NCI-H2171 treated with DMSO at 0.1 percent for 48 hours (cell line): ENCODE data around the gene ENPP1.
"Not testable (repeated sequence)": the region's sequence is repeated elsewhere in the genome, so short reads cannot be mapped to it uniquely, and the experiment has no call there.

Source experiments
- DNase-seq: peaks from one replicate; lab custom pipeline; 2025; lab: John Stamatoyannopoulos, UW

The ENPP1 gene

DNA sequence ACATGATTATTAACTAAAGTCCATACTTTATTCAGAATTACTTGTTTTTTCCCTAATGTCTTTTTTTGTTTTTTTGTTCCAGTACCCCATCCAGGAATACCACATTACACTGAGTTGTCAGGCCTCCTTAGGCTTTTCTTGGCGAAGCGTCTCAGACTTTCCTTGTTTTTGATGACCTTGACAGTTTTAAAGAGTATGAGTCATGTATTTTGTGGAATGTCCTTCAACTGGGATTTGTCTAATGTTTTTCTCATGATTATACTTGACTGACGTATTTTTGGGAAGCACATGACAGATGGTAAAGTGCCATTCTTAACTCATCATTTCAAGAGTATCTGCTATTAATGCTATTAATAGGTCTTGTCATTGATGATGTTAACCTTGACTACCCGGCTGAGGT, 23.6 kb downstream of the ENPP1 start:
- no peak for DNase-seq

DNA sequence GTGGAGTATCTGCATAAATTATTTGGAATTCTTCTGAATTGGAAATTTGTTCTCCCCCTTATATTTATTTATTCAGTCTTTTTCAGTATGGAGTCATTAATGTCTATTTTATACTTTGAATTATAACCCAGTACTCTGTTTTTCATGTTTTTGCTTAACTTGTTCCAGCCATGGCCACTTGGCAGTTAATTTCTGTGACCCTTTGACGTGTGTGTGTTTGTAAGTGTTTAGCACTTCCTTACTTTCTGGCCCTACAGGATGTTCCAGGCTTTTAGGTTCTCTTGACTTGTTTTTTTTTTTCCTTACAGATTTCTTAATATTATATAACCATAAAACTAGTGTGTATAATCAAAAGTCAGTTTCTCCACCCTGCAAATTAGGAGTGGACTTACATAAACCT, 24.1 kb downstream of the ENPP1 start:
- no peak for DNase-seq

DNA sequence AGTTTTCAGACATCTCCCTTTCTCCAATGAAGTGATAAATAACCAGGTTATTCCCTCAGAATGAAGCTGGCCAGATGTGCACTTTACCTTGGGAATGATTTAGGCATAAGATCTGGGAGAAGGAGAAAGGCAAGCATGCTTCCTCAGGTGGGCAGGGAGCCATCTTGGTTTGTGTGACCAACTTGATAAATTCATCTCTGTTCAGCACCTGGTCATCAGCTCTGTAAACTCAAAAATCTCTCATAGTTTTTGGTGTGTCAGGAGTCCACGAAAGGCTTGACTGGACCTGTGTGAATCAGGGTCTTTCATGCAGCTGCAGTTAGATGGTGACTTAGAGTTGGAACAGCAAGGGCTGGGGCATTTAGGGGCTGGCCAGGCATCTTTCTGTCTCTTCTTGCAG, 24.5 kb downstream of the ENPP1 start:
- no peak for DNase-seq

DNA sequence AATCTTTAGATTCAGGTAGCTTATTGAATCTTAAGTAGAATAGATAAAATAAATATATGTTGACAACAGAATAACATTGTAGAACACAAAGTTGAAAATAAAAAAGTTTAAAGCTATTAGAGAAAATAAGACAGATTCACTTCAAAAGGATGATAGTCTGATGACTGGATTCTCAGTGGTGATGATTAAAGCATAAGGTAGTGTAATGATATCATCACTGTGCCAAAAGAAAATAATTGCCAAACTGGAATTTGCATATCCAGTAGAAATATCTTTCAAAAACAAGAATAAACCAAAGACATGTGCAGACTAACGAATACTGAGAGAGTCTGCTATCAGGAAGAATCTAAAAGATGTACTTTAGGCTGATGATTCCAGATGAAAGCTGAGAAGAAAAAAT, 30.2 kb downstream of the ENPP1 start:
- no peak for DNase-seq

DNA sequence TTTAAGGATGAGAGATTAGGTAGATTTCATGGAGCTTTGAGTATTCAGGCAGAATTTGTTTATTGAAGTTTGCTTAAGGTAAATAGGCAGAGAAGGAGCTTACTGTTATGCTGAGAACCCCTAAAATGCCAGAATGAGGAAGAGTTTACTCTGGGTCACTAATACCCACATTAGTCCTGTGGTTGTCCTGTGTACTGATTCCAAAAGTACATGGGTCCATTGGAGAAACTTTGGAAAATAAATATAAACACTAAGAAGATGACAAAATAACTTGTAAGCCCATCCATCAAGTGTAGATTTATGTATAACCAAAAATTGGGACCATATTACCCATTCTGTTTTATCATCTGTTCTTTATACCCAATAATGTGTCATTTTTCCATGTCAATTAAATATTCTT, 31.6 kb downstream of the ENPP1 start:
- no peak for DNase-seq

DNA sequence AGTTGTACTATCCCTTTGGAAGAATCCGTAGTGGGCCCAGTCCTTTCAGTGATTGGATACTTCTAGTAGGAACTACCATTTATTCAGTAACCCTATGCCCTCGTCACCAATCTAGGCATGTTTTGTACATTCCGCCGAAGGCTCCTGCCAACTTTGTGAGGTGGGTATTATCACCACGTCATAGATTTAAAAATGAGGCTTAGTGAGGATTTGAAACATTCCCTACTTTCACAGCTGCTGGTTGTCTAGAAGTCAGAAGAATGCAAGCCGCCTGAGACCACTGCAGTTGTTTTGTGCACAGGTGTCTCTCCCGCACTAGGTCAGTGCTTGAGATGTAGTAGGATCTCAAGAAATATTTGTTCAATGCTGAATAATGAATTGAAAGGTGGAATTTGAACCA, 32.6 kb downstream of the ENPP1 start:
- no peak for DNase-seq

DNA sequence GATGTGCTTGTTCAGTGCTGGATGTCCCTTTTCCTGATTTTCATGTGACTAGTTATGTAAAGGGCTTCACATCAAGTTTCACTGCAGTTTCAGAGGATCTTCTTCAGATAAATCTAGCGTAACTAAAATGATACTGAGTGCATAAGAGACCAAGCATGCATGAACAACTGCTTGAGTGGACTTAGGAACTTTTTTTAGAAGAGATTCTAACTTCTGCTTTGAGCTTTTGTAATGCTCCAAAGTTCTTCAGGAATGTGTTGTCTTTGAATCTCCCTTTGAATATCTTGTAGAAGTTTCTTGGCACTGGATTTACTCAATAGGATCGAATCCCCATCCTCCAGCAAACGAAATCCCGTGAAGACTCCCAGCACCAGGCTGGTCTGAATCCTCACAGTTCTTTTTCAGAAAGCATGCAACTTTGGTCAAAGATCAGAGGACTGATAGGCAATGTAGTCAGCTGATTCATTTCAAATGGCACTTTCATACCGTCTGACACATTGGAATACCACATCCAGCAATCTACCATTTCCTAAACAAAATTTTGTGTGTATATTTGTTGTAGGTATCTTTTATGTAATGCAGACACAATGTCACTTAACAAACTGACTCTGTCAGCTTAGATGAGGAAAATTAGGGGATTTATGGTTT, 33.2 kb downstream of the ENPP1 start:
- DNase-seq = no peak

DNA sequence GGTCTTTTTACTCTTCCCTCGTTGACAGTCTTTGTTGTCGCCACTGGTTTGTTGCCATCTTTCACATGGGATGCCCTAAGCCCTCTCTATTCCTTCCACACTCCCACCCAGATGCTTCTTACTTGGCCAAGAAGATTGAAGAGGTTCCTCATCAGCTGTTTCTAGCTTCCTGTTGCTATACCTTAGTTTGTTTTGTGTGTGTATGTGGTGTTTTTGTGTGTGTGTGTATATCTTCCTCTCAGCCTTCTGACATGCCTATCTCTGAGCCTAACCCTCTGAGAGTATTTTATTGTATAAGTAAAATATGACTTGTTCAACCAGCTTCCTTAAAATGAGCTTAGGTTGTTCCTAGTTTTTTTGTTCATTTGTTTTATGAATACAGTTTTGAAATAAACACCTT, 35.9 kb downstream of the ENPP1 start:
- DNase-seq = no peak

DNA sequence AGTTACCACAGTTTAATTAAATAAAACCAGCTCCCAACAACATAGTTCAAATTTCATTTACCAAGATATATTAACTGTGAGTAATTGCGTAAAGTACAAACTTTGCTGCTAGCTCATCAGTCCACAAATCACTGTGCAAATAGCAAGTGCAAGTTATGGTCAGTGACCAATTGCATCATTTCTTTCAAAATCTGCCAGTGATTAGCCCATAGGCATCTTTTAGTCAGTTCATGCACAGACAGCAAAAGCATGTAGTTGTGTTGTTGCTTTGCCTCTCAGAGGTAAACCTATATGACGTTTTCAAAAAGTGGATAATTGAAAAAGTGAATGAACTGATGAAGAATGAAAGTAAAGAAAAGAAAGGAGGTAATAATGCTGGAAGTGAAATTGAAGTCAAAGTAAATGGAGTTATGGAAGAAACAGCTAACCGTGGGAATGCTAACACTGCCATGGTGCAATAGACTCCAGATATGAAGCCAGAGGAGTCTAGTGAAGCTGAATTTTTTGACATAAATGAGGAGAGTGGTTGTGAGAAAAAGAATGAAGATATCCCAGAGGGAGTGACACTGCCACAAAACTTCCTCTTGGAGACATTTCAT, 36.5 kb downstream of the ENPP1 start:
- DNase-seq = no peak

DNA sequence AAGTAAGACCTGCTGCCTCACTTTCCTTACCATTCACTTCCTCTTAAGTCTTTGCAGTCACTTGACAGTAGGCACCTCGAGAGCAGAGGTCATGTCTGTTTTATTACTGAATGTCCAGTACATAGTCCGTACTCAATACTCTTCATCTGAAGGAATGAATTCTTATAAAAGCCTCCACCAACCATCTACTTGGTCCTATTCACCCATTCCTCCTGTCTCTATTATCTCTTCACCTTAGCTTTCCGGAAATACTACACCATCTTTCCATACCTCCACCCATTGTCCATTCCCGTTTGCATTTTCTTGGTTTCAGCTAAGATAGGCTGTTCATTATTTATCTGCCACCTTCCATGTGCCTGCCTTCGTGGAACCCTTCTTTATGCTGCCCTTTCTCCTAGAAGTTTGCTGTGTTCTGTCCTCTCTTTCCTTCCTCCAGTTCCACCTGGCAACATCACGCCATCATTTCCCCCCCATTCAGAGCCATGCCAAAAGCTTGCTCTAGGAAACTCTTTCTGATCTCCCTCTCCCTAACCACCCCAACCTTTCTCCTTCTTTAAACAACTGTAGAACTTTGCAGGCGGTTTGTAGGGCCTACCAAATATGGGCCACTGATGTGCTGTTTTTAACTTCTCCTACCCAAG, 38.3 kb downstream of the ENPP1 start:
- no peak for DNase-seq

DNA sequence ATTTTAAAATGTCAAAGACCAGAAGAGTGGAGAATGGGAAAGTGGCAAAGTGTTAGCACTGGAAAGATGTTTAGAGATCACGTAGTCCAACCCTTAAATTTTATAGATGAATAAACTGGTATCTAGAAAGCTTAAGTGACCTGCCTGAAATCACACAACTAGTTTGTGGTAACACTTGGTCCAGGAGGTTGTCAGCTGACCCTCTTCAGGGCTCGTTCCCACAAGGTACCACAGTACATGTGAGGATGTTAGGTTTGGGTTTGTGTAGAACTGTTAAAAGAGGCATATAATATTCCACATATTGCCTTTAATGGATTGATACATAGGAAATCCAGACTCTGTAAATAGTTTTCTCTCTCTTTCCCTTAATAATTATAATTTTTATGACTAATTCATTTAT, 39.1 kb downstream of the ENPP1 start:
- no peak for DNase-seq

DNA sequence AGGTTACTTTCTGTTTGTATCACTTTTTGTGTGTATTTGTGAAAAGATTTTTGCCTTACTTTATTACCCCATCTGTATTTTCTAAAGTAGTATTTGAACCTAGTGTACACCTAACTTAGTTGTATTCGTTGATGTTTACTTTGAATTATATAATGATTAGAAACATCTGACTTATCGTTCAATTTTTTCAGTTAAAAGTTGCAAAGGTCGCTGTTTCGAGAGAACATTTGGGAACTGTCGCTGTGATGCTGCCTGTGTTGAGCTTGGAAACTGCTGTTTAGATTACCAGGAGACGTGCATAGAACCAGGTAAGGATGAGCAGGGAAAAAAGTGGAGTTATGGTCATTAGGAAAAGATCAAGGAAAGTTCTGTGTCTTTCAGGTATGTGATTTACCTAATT, 42.0 kb downstream of the ENPP1 start:
- no peak for DNase-seq

DNA sequence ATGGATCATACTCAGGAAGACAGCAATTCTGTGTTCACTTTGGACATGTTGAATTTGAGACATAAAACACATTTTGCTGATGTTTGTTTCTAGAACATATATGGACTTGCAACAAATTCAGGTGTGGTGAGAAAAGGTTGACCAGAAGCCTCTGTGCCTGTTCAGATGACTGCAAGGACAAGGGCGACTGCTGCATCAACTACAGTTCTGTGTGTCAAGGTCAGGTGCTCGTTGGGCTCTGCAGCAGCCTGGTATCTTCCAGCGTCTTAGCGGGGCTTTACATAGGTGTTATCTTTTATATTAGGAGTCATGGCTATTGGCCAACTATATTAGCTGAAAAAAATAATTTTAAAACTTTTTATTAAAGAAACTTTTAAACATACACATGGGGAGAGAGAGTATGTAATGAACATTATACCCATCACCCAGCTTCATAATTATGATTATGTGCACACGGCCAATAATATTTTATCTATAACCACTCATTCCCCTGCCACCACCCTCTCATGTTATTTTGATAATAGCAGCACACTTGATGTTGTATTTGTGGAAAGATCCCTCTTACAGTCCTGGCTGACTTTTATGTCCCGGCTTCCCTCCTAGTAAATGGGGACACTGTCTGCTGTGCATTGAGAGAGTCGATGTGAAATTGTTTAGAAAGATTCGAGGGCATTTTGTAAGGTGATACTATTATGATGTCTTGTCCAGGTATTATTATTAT, 43.4 kb downstream of the ENPP1 start:
- no peak for DNase-seq

DNA sequence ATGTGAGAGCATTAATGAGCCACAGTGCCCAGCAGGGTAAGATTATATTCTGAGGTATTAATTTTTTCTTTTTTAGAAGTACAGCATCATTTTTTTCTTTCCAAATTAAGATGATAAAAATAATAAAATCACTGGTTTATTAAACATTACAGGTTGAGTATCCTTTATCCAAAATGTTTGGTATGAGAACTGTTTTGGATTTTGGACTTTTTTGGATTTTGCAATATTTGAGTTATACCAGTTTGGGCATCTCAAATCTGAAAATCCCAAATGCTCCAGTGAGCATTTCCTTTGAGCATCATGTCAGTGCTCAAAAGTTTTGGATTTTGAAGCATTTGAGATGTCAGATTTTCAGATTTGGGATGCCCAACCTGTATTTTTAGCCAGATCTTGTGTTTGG, 44.4 kb downstream of the ENPP1 start:
- no peak for DNase-seq

DNA sequence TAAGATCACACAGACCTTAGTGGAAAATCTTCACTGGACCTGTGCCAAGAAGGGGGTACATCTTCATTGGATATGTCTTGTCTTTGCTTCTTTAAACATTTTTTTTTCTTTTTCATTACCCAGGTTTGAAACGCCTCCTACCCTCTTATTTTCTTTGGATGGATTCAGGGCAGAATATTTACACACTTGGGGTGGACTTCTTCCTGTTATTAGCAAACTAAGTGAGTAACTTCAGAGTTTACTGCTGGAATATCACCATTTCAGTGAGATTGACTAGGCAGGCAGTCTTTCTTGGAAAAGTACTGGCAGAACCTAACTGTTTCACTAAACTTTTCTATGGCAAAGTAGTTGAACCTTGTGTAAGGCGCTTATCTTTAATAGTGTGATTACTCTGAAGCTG, 47.0 kb downstream of the ENPP1 start:
- no peak for DNase-seq

DNA sequence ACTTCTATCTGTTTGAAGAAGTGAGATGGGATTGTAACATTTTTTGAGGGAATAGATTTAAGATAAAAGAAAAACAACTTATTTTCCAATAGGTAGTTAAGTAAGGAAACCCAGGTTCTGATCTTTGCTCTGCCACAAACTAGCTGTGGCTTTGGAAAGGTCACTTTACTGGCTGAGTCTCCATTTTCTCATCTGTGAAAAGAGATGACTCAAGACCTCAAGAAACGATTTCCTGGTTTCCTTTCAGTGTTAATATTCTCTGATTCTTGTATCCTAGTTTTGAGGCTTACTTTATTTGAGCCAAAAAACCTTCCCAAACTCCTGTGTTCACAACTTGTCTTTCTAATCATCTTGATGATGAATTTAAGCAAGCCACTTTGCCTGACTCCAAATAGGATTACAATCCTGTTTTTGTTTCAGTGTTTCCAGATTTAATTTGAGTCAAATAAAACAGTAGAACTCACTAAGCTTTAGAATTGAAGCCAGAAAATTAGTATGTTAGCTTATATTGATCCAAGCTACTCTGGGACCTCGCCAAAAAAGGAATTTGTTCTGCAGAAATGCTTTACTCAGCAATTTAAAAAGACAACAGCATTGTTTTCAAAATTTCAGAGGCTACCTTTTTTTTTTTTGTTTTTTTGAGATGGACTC, 51.1 kb downstream of the ENPP1 start:
- DNase-seq = no peak

DNA sequence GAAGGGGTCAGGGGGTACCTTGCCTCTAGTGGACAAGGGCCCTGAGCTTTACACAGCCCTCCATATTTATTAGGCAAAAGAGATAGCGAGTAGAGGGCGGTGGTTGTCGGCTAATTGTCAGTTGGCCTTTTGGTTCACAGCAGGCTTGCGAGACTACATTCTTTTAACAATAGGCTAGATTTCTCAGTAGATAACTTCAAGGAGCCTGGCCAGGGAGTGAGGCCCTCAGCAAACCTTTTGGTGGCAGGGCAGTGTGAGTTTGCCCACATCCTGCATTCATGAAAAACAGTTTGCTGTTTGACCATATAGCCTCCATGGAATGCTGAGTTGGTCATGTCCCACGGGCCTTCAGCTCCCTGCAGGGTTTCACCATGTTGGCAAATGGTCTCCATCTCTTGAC, 51.8 kb downstream of the ENPP1 start:
- DNase-seq = not testable (repeated sequence)

DNA sequence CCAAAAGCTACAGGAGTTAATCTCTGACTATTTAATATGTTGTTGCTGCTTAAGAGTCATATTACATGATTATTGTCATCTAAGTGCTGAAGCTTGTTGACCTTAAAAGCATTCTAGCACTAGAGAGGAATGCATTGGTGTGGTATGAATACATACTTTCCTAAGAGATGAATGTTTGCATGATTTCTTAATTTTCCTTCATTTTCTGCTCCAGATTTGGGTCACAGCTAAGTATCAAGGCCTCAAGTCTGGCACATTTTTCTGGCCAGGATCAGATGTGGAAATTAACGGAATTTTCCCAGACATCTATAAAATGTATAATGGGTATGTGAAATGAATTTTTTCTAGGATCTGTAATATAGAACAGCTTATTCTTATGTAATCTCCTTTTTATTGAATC, 53.6 kb downstream of the ENPP1 start:
- no peak for DNase-seq

DNA sequence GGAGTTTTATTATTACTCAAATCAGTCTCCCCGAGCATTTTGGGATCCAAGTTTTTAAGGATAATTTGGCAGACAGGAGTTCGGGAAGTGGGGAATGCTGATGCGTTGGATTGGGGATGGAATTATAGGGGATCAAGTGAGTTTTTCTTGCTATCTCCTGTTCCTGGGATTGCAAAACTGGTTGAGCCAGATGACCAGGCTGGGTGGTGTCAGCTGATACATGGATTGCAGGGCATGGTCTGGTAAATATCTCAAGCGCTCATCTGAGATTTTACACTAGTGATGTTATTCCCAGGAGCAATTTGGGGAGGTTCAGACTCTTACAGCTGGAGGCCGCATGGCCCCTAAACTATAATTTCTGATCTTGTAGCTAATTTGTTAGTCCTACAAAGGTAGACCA, 54.7 kb downstream of the ENPP1 start:
- no peak for DNase-seq

DNA sequence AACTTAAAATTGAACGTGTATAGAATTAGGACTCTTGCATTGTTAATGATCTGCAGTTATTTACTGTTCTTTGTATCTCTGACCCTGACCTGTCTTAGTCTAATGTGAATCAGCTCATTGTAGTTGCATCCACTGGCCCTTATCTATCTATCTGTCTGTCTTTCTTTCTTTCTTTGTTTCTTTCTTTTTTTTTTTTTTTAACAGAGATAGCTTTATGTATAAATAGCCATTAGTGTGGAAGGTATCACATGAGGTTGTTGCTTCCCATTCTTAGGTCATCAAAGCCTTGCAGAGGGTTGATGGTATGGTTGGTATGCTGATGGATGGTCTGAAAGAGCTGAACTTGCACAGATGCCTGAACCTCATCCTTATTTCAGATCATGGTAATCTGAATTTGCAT, 59.9 kb downstream of the ENPP1 start:
- no peak for DNase-seq

DNA sequence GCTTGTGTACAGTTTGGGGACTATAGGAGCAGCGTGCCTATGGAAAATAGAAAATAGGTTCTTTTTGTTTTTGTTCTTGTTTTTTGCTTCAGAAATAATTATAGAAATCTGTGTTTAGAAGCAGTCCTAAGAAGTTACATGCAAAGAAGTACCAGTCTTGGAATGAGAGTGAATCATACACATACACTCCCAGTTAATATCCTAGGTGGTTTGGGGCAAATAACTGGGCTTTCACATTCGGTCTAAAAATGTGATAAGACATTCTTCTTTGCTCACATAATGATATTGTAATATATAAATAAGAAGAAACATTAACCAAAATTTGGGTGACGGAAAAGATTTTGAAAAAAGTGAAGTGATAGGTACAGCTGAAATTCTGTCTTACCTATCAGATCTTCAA, 61.0 kb downstream of the ENPP1 start:
- no peak for DNase-seq

DNA sequence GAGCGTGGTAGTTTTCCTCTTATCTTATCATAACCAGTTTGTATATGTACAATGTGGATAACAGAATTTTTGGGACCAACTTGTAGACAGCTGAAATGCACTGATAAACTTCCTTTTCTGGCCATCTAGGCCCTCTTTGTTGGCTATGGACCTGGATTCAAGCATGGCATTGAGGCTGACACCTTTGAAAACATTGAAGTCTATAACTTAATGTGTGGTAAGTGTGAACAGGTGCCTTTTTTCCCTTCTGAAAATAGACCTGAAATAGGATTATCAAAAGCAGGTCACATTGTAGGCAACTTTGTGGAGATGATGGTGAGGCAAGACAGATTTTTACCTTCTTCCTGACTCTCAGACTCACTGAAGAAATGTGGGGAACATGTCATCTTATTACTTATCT, 67.8 kb downstream of the ENPP1 start:
- DNase-seq = no peak

DNA sequence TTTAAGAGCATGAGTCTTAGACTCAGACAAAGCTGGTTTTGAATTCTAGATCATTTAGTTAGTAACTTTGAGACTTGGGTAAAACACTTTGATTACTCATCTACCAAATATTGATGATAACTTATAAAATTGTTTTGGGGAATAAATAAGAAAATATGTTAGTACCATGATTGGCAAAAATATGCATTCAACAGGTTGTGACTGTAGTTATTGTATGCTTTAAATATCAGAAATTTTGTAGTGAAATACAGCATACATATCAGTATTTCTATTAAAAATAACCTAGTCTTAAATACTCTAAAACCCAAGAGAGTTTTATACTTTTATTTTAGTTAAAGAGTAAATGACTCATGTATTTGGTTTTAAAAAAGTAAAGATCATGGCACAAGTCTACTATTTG, 68.7 kb downstream of the ENPP1 start:
- DNase-seq = no peak
